ENCODE results near the gene TLR9. TPM values are rescaled to one million over a fixed set of nuclear protein-coding genes. Genes with fewer than 3 reads are reported as not detected.

The TLR9 gene
- polyA plus RNA-seq, 5 donors, result 0.20 to 0.59 (median 0.31) TPM

- no peak for DNase-seq
These were observed 8.0 kb downstream of the TLR9 start for GRCh38 chr3:52217409-52217805.

- DNase-seq, result no peak
These were observed 8.6 kb downstream of the TLR9 start for GRCh38 chr3:52216585-52217408.

- no peak for DNase-seq
These were observed 10.1 kb downstream of the TLR9 start for GRCh38 chr3:52215351-52215750.

DNA sequence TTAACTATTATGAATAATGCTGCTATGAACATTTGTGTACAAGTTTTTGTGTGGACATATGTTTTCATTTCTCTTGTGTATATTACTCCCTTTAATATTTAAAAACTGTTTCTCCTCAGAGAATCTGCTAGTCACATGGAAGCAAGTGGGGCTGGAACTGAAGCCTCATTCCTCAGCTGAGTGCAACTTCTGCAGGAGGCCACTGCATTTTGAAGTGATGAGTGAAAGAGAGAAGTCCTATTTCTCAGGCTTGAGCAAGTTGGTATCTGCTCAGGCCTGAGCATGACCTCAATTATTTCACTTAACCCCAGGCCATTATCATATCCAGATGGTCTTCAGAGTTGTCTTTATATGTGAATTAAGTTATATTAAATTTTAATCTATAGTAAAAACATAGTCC is 11.5 kb downstream of the TLR9 start:
- no peak for DNase-seq

GRCh38 chr3:52213005-52213404 is 12.4 kb downstream of the TLR9 start:
- no peak for DNase-seq

DNA sequence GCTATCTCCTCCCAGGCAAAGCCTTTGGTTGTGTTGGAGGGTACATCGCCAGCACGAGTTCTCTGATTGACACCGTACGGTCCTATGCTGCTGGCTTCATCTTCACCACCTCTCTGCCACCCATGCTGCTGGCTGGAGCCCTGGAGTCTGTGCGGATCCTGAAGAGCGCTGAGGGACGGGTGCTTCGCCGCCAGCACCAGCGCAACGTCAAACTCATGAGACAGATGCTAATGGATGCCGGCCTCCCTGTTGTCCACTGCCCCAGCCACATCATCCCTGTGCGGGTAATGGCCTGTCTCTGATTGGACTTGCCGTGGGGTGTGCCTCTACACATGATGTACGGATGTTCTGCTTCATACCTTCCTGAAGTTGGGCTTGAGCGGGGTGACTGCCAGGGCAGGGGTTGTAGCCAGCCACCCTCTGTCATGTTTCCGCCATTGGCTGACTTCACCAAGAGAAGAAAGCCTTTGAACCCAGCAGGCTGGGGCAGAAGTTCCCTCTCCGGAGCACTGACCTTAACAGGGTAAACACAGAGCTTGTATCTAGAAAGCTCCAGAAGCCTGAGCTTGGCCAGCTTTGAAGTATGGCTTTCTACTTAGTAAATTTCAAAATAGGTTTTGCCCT is 14.1 kb downstream of the TLR9 start:
- no peak for DNase-seq

DNA sequence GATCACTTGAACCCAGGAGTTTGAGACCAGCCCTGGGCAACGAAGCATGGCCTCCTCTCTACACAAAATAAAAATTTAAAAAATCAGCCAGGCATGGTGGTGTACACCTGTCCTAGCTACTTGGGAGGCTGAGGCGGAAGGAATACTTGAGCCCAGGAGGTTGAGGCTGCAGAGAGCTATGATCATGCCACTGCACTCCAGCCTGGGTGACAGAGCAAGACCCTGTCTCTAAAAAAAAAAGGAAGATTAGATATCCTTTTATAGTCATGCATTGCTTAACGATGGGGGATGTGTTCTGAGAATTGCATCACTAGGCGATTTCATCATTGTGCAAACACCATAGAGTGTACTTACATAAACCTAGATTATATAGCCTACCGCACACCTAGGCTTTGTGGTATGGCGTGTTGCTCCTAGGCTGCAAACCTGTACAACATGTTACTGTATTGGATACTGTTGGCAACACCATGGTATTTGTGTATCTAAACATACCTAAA is 14.8 kb downstream of the TLR9 start:
- DNase-seq, result peak in 1 of 2 donors; percentile 55

GRCh38 chr3:52210037-52210436 is 15.4 kb downstream of the TLR9 start:
- no peak for DNase-seq

DNA sequence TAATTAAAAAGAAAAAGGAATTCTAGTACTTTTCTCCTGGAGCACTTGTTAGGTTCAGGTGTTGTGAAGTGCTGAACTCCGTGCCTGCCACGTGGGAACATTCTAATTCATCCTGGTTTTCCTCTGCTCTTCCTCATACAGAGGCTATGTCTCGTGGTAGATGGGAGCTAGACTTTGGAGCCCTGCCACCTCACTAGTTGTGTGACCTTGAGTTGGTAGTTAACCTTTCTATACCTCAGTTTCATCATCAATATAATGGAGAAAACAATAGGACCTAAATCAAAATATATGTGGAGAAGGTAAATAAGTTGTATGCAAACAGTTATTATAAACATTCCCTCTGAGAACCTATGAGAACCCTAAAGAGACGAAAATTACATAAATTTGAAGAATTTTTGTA is 16.9 kb downstream of the TLR9 start:
- no peak for DNase-seq

DNA sequence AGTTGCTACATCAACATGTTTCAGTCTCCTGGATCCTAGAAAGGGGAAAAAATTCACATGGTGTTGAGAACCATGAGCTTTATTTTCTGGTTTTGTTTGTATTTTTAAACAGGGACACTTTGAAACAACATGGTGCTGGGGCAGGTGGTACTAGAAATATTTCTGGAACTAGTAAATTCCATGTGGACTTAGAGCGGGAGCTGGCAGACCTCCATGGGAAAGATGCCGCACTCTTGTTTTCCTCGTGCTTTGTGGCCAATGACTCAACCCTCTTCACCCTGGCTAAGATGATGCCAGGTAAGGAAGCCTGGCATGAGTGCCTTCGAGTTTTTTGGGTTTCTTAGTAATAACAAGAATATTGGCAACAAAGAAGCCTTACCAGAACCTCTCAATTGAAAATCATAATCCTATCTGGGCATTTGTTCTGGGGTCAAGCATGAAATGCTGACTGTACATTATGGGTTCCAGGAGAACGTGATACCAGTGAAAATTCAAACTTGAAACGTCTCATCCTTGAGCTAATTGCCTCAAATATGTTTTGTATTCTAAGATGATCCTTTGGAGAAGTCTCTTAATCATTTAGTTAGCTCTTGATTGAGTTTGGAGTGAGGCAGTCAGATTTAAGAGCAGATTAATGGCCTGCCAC is 19.6 kb downstream of the TLR9 start:
- DNase-seq, result no peak

DNA sequence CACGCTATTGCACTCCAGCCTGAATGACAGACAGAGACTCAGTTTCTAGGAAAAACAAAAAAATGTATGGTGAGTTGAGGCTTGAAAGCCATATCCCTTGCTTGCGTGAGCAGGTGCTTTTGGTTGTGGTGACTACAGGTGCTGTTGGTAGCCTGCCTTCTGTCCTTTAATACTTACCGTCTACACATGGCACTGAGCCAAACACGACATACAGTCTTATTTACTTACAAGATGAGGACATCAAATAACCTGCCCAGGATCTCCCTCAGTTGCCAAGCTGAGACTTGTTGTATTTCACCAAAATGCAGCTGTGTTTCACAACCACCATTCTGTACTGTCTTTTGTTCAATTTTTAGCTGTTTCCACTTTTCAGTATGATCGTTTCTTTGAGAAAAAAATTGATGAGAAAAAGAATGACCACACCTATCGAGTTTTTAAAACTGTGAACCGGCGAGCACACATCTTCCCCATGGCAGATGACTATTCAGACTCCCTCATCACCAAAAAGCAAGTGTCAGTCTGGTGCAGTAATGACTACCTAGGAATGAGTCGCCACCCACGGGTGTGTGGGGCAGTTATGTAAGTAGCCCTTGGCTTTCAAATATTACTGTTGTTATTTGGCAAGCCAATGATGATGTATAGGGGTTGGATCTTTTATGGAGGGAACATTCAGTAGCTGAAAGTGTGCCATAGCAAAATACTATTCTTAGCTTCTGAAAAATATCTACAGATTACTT is 20.9 kb downstream of the TLR9 start:
- DNase-seq, result no peak

DNA sequence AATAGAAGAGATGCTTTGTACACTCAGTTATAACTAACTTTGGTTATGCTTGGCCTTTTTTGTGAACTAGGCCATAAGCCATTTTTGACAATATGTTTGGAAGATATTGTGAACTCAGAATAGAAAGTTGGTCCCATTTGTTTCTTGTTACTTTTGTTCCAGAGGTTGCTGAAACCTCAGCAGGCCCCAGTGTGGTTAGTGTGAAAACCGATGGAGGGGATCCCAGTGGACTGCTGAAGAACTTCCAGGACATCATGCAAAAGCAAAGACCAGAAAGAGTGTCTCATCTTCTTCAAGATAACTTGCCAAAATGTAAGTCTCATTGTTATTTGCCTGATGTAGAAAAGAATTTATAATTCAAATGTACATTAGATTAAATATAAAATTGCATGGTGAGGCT is 21.7 kb downstream of the TLR9 start:
- DNase-seq, result no peak

DNA sequence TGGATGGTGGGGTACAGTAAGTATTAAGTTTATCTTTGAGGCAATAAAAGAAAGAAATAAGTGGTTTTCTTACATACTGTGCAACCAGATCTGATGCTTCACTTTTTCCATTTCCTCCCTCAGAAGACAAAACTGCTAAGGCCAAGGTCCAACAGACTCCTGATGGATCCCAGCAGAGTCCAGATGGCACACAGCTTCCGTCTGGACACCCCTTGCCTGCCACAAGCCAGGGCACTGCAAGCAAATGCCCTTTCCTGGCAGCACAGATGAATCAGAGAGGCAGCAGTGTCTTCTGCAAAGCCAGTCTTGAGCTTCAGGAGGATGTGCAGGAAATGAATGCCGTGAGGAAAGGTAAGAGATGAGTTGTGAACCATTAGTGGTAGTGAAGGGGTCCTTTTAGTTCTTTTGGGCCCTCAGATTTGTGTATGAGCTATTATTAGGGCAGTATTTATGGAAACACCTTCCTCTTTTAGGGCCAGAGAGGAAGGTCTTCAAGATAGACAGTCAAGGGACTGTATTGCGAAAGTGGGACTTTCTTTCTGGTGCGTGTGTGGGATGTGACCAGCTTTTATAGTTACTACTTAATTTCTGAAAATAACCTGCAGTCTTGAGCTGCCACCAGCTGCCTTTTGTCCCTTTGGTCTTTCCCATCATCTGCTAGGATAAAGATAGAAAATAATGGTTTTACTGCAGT is 22.9 kb downstream of the TLR9 start:
- no peak for DNase-seq

GRCh38 chr3:52200981-52201679 is 24.3 kb downstream of the TLR9 start:
- no peak for DNase-seq

DNA sequence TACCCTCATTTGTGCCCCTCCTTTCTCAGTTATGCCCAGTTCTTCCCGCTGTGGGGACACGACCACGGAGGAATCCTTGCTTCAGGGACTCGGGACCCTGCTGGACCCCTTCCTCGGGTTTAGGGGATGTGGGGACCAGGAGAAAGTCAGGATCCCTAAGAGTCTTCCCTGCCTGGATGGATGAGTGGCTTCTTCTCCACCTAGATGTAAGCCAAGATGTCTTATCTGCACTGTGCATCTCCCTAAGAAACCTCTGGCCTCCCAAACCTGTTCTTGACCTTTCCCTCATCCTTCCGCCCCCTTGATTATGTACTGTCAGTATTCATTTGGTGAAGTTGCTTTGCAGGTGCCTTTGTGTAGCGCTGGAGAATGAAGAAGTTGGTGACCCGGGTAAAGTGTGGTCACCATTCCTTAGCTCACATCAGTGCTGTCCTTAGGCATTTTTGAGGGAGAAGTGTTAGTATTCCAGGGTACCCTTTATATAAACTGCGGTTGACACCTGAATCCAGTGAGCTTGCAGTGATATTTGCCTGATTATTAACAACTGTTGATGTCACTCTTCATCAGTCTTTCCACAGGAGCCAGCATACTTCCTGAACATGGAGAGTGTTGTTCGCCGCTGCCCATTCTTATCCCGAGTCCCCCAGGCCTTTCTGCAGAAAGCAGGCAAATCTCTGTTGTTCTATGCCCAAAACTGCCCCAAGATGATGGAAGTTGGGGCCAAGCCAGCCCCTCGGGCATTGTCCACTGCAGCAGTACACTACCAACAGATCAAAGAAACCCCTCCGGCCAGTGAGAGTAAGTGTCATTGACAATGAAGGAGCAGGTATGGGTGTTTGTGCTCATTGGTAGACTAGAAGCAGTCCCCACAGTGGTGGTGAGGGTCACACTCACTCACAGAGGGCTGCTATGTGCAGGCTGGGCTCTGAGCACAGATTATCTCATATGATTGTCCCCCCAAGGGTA is 26.5 kb downstream of the TLR9 start:
- no peak for DNase-seq

DNA sequence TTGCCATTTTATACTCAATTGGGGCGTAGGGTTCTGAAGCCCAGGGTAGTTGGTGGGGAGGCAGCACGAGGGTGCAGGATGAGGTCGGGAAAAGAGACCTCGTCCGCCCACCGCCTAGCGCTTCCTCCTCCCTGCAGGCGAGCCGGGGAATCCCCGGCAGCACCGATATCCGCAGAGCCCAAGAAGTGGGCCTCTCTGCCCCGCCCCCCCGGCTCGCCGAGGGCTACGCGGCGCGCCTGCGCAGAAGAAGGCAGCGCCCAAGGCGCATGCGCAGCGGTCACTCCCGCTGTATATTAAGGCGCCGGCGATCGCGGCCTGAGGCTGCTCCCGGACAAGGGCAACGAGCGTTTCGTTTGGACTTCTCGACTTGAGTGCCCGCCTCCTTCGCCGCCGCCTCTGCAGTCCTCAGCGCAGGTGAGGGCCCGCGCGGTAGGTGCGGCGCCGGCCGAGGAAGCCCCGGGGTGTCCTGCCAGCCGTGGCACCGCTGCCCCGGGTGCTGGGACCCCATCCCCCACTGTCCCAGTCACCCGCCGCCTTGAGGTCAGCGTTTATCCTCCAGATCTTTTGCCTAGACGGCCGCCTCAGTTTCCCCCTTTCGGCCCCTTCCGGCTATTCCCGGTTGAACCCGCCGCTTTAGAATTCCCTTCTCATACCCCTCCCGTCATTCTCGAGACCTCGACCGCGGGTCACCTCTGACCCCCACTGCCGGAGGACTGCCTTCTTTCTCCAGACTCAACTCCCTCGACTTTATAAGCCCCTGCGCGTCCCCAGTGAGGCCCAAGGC is 27.4 kb downstream of the TLR9 start, which contains the start of gene ALAS1:
Gene ALAS1, plus strand, starts transcription at position 319 of the 784 bp plus-strand sequence. CDS start 1,082 bp downstream, outside the sequence.
- DNase-seq, result peak; percentile 96

DNA sequence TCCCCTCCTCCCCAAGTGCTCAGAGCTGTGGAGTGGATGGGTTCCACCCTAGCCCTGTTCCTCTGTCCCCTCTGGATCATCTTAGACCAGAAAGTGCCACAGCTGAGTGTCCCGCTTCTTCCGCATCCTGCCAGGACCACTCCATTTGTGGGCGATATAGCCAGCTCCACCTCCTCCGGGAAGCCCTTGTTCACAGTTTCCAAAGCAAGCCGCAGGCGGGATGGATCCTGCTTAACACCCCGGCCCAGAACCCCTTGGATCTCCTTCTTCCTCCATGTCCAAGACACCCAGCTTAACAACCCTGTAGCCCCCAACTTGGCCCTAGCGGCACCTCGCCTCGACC is 28.0 kb downstream of the TLR9 start:
- DNase-seq, result no peak

GRCh38 chr3:52196977-52197376 is 28.5 kb downstream of the TLR9 start:
- DNase-seq, result no peak
